ENCODE results near the gene RBM6. TPM values are rescaled to one million over a fixed set of nuclear protein-coding genes. Genes with fewer than 3 reads are reported as not detected.

RBM6 gene
- total RNA-seq, 1 experiment from 2014 or later, result 58.3 TPM

DNA sequence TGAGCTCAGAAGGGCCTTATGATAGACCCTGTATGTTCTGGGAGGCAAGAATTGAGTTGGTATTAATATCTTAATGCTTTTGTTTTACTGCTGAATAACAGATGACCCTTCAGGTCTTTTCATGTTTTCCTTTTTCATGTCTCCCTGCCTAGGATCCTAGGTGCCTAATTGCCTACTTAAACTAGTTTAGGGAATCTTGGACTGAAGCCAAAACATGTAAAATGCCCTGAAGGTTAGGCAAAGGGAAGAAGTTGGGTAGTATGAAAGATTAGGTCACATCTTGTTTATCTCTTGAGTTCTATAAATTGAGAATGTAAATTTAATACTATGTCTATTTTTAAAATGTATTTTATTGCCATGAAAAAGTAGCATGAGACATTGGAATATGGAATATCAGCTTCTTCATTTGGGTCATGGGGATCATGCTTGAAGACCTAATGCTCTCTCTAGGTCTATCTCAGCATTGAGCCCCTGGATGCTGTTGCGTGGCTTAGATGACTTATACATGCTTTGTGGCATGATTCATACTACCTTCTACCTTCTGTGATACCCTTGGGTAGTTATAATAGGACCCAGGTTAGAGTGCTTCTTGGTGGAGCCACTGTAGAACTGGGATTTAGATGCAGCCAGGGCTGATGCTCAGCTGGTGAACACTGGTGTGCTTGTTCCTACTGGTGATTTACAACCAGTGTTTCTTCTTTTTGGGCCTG, 26.4 kb downstream of the RBM6 start (continued):
- TF ChIP-seq, protein P1, sequence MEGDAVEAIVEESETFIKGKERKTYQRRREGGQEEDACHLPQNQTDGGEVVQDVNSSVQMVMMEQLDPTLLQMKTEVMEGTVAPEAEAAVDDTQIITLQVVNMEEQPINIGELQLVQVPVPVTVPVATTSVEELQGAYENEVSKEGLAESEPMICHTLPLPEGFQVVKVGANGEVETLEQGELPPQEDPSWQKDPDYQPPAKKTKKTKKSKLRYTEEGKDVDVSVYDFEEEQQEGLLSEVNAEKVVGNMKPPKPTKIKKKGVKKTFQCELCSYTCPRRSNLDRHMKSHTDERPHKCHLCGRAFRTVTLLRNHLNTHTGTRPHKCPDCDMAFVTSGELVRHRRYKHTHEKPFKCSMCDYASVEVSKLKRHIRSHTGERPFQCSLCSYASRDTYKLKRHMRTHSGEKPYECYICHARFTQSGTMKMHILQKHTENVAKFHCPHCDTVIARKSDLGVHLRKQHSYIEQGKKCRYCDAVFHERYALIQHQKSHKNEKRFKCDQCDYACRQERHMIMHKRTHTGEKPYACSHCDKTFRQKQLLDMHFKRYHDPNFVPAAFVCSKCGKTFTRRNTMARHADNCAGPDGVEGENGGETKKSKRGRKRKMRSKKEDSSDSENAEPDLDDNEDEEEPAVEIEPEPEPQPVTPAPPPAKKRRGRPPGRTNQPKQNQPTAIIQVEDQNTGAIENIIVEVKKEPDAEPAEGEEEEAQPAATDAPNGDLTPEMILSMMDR (IDR thresholded peaks at IDR 0.05 in 2 of 3, conservative IDR thresholded peaks at IDR 0.05 in 1 of 3; ENCODE audit: borderline replicate concordance in 1 of 3, insufficient read depth in 1 of 3, low read depth in 2 of 3, low read length in 2 of 3), result no peak
- TF ChIP-seq FOSL1 (IDR thresholded peaks at IDR 0.05; ENCODE audit: low read depth), result no peak
- no peak for TF ChIP-seq ELF1 (IDR thresholded peaks at IDR 0.05; ENCODE audit: borderline replicate concordance, low read depth)
- TF ChIP-seq JUND (IDR thresholded peaks at IDR 0.05), result no peak
- no peak for TF ChIP-seq SIN3A (IDR thresholded peaks at IDR 0.05; ENCODE audit: low read depth)
- no peak for TF ChIP-seq TCF7L2 (IDR thresholded peaks at IDR 0.05; ENCODE audit: borderline replicate concordance, extremely low read depth, insufficient read depth, insufficient read length)
- TF ChIP-seq ZFX (IDR thresholded peaks at IDR 0.05), result no peak

DNA sequence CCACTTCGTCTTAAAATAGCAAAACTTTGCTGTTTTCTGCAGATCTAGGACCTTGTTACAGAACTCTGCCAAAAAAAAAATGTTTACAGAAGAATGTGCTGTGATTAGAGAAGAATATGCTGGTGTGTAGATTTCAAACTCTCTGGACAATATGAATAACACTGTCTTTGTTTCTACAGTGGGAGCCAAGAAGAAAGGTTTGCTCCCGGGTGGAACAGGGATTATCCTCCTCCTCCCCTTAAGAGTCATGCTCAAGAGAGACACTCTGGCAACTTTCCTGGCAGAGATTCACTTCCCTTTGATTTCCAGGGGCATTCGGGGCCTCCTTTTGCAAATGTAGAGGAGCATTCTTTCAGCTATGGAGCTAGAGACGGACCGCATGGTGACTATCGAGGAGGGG, 27.3 kb downstream of the RBM6 start:
- H3K27ac ChIP-seq (ENCODE audit: low read depth, low read length), result no peak overlapping the region
- no peaks in the 10 kb centered on the region for H3K27me3 ChIP-seq (ENCODE audit: insufficient read depth, low read length)
- ChIA-PET POLR2A (no interaction called here), CTCF (no interaction called here), RAD21 (ENCODE audit: low non-redundant PET in 1 of 2, low total read pairs in 2 of 2, uncharacterized antibody in 2 of 2, unreplicated experiment in 2 of 2) (no interaction called here)
- intact Hi-C loops (cut with micrococcal nuclease), result no loop called here
- no peaks in the 10 kb centered on the region for H4K20me1 ChIP-seq (ENCODE audit: insufficient read depth)
- H2AFZ ChIP-seq (ENCODE audit: low read depth, low read length, poor library complexity, severe bottlenecking), result no peak overlapping the region
- no peak for ATAC-seq
- no peaks in the 10 kb centered on the region for H3K9me3 ChIP-seq (ENCODE audit: control insufficient read depth in 1 of 2, insufficient read depth in 1 of 2, low read depth in 1 of 2, low read length in 2 of 2)
- peaks cover 71% of the 10 kb centered on the region for H3K79me2 ChIP-seq (ENCODE audit: insufficient read depth, low read length)
- TF ChIP-seq JUND (IDR thresholded peaks at IDR 0.05) (no peak), CBX3 (IDR thresholded peaks at IDR 0.05; ENCODE audit: low read depth) (no peak), CEBPB (IDR thresholded peaks at IDR 0.05; ENCODE audit: low read depth) (no peak), SRF (IDR thresholded peaks at IDR 0.05; ENCODE audit: low read depth) (no peak)
- H3K4me3 ChIP-seq (replicated peaks in 1 of 2; ENCODE audit: low read depth in 1 of 2, low read length in 2 of 2), result no peak overlapping the region
- no peak overlapping the region for H3K9ac ChIP-seq (ENCODE audit: low read length)
- H3K4me1 ChIP-seq (ENCODE audit: control insufficient read depth in 1 of 2, insufficient read depth in 2 of 2, low read length in 2 of 2), result no peaks in the 10 kb centered on the region
- H3K9me2 ChIP-seq (ENCODE audit: insufficient read depth), result no peaks in the 10 kb centered on the region
- BruUV-seq (replicated peaks), result no TSS peak
- DNase-seq (ENCODE audit: low read depth, low spot score), result no peak
- peaks cover 0 to 9% of the 10 kb centered on the region in 2 experiments; a peak in 3 of 4 replicates for H3K36me3 ChIP-seq (ENCODE audit: control insufficient read depth in 1 of 2, insufficient read depth in 2 of 2, low read length in 2 of 2)
- no peak overlapping the region for H3K4me2 ChIP-seq (ENCODE audit: low read length)
